Stimulated activated CD8-positive, alpha-beta memory T cell treated with anti-CD3 and anti-CD28 coated beads, Interleukin-7, amount 100 ng/mL, for 48 hours (primary cell): Measurements from ENCODE around the gene LRRC75B.
A peak's percentile ranks its signal among the peaks of the same experiment; 100 is the strongest.
"Not testable (repeated sequence)": the region's sequence is repeated elsewhere in the genome, so short reads cannot be mapped to it uniquely, and the experiment has no call there.

Source experiments
- DNase-seq, 2 donors: peaks; one replicate each; pipeline ENCODE4 v3.0.0-alpha.2; 2020; ENCODE audit warnings: low read depth in 1 of 2; ENCODE audit errors: extremely low read depth in 1 of 2

Gene LRRC75B, protein sequence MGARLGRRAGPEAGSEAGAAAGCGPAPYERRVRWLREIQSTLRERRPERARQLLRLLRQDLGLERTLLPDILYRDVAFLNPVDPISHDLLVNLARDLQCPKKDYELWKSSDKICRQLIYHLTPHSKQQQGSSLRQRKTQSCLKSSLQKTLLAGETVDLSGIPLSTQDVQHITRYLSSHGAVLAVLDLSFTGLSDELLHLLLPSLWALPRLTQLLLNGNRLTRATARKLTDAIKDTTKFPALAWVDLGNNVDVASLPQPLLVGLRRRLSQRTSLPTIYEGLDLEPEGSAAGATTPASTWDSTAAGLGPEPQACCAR

DNA sequence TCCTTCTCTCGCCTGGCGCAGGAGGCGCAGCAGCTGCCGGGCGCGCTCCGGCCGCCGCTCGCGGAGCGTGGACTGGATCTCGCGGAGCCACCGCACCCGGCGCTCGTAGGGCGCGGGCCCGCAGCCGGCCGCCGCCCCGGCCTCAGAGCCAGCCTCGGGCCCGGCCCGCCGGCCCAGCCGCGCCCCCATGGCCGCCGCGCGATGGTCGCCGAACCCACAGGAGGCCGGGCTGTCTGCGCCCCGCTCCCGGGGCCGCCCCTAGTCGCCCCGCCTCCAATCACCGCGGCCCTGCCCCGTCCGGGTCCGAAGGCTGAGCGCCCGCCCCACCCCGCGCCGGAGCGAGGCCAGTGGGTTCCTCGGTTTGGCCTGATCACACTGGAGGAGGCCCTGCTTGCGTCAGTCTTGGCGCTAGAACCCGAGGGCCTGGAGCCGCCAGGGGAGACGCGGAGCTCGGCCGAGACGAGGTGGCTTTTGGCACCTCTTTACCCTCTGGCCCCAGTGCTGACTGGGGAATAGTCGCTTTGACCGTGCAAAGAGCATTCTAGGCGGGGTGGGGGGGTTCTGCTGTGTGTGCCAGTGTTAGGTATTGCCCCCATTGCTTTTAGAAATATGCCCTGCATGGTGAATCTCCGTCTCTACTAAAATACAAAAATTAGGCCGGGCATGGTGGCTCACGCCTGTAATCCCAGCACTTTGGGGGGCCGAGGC, at the start of gene LRRC75B:
TSS of gene LRRC75B (minus strand) at position 223 of the 708 bp plus-strand sequence. CDS start at position 189, 34 bp downstream.
- DNase-seq, result peak in 1 of 2 donors; percentile 37

DNA sequence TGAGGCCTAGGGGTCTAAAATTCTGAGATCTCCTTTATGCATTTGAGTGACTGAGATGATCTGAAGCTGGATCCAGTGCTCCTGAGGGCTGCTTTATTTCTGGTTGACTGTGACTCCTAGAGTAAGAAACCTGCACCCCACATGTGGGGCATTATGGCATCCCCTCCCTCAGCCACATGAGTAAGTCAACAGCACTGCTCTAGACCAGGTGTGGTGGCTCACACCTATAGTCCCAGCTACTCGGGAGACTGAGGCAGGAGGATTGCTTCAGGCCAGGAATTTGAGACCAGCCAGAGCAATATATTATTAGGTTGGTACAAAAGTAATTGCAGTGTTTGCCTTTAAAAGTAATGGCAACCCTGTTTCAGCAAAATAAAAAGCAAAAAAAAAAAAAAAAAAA, 49.4 kb upstream of the LRRC75B start:
- DNase-seq, result not testable (repeated sequence)

DNA sequence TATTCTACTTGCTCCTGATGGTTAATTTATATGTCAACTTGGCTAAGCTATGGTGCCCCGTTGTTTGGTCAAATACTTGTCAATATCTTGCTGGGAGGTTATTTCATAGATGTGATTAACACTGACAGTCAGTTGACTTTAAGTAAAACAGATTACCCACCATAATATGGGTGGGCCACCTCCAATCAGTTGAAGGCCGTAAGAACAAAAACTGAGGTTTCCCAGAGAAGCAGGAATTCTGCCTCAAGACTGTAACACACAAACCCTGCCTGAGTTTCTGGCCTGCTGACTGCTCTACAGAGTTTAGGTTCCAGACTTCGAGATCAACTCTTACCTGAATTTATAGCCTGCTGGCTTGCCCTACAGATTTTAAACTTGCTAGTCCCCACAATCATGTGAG, 43.6 kb upstream of the LRRC75B start:
- DNase-seq, result not testable (repeated sequence)

DNA sequence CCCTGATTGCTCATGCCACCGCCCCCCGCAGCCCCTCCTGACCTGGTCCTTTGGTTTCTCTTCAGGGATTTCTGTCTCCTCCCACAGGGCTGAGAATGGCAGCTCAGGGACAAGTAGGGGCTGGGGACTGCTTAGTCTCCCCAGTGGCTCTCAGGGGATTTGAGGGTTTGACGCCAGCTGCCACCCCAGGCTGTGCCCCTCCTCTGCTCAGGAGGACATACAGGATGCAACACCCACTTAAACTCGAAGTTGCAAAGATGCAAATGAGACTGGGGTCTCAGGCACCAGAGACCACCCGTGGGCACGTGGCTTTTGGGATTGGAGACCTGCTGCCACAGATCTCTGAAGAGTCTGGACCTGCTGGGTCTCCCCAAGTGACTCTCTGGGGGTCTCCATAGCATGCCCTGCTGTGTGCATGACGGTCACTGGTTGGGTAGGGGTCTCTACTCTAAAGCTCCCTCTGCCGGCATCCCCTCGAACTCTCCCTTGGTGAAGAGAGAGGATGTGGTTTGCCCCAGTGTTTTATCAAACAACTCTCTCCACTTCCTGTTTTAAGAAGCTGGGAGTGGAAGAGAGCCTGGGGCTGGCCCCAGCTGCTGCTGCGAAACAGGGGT, 42.0 kb upstream of the LRRC75B start:
- not testable (repeated sequence) for DNase-seq

DNA sequence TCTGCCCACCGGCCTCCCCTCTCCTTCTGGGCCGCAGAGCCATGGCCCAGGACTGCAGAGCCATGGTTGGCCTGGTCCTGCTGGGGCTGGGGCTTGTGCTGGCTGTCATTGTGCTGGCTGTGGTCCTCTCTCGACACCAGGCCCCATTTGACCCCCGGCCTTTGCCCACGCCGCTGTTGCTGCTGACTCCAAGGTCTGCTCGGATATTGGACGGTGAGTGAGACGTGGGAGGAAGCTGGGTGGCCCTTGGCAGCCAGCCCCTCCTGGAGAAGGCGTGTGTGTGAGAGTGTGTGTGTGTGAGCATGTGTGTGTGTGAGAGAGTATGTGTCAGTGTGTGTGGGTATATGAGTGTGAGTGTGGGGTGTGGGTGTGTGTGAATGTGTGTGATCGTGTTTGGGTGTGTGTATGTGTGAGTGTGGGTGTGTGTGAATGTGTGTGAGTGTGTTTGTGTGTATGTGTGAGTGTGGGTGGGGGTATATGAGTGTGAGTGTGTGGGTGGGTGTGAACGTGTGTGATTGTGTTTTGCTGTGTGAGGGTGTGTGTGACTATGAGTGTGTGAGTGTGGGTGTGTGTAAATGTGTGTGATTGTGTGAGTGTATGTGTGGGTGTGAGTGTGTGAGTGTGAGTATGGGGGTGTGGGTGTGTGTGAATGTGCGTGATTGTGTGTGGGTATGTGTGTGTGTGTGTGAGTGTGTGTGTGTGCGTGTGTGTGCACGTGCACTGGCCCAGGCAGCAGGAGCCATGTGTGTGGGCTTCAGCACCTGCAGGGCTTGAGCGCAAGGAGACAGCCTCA, 40.6 kb upstream of the LRRC75B start:
- DNase-seq, result not testable (repeated sequence)

DNA sequence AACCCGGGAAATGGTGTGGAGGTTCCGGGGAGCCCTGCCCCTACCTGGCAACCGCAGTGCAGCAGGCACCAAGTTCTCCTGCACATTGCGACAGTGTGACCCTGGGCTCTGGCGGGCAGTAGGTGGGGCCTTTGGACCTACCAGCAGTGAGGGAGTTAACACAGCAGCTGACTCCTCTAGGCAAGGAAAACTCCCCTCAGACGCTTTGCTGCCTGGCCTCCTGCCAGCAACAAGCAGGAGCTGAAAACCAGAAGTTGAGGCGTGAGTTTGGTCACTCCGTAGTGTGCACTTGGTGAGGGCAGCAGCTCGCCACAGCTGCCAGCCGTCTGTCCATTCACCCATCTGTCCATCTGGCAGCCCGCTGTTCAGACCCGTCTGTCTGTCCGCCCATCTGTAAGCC, 39.8 kb upstream of the LRRC75B start:
- not testable (repeated sequence) for DNase-seq

DNA sequence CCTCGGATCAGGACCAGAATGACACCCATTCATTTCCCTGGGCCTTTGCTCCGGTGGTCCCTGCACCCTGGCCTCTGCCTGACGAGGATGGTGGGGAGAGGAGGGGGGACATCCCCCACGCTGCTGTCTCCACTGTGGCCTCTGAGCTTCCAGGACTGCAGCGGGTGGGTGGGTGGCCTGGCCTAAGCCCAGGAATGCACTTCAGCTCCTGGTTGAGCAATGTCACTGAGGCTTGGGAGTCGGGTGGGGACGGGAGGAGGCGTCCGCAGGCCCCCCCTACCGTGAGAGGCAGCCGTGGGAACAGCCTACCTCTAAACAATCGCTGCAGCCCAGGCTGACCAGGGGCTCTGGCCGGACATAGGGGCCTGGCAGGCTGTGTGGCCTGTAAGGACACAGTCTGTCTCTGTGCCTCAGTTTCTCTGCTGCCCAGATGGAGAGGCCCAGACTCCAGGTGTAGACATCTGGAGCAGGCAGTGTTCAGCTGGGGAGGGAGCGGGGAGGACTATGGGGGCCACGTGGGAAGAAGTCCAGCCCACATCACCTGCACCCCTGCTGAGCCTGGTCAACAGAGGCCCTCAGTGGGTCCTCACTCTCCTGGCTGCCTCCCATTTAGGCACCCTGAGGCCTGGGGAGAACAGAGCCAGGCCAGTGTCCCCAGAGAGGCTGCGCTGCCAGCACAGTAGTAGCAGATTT, 38.7 kb upstream of the LRRC75B start:
- not testable (repeated sequence) for DNase-seq

DNA sequence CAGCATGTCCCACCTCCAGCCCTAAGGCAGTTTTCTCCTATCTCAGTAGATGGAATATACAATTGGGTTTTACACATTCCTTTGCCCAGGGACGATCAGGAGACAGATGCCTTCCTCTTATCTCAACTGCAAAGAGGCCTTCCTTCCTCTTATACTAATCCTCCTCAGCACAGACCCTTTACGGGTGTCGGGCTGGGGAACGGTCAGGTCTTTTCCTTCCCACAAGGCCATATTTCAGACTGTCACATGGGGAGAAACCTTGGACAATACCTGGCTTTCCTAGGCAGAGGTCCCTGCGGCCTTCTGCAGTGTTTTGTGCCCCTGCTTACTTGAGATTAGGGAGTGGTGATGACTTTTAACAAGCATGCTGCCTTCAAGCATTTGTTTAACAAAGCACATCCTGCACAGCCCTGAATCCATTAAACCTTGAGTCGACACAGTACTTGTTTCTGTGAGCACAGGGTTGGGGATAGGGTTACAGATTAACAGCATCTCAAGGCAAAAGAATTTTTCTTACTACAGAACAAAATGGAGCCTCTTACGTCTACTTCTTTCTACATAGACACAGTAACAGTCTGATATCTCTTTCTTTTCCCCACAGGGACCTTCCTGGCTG, 38.0 kb upstream of the LRRC75B start:
- not testable (repeated sequence) for DNase-seq

DNA sequence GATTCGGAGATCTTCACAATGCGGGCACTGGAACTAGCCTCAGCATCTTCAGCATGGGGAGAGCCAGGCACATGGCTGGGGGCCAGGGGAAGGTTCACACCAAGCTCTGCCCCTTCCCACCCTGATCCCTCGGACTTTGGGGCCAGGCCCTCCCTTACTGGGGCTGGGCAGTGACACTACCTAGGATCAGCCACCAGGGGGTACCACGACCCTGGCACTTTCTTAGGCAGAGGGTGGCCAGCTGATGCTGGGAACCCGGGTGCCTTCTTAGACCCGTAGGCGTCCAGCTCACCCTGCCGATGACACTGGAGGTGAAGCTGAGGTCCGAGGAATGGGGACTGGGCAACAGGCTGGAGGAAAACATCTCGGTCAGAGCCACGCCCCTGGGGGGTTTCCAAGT, 36.2 kb upstream of the LRRC75B start:
- DNase-seq, result not testable (repeated sequence)

DNA sequence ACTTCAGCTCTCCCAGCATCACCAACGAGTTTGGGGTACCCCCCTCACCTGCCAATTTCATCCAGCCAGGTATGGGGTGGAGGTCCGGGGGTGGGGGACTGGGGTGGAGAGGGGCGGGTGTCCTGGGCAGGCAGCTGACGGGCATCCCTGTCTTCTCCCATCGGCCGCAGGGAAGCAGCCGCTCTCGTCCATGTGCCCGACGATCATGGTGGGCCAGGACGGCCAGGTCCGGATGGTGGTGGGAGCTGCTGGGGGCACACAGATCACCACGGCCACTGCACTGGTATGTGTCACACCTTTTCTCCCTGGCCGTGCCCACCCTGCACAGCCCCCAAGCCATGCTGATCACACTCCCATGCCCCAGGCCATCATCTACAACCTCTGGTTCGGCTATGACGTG, 35.0 kb upstream of the LRRC75B start:
- DNase-seq, result not testable (repeated sequence)

DNA sequence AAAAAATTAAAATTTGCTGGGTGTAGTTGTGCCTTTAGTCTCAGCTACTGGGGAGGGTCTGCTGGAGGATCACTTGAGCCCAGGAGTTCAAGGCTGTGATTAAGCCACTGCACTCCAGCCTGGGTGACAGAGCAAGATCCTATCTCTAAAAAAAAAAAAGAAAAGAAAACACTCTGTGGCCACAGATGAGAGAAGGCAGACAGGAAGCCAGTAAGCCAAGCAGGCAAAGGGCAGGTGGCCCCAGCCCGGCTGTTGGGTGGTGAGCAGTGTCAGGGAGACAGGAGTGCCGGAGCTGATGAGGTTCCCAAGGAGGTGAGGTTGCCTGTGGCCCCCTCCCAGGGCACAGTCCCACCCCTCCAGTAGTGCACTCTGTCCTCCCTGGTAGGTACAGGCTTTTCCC, 29.7 kb upstream of the LRRC75B start:
- DNase-seq, result not testable (repeated sequence)

DNA sequence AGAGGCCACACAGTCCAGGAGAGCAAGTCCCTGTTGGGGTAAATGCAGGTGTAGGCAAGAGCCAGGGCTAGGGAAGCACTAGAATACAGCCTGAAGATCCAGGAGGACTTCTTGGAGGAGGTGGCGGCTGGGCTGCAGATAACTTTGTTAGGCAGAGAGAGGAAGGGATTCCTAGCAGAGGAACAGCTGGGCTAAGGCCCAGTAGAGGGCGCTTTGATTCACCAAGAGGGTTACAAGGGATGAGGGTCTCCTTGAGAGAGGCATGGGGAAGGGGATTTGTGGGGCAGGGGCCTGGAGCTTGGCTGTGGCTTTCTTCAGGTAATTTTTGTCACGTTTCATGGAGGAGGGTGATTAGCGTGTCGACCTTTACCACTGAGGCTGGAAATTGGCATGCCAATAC, 28.4 kb upstream of the LRRC75B start:
- not testable (repeated sequence) for DNase-seq

DNA sequence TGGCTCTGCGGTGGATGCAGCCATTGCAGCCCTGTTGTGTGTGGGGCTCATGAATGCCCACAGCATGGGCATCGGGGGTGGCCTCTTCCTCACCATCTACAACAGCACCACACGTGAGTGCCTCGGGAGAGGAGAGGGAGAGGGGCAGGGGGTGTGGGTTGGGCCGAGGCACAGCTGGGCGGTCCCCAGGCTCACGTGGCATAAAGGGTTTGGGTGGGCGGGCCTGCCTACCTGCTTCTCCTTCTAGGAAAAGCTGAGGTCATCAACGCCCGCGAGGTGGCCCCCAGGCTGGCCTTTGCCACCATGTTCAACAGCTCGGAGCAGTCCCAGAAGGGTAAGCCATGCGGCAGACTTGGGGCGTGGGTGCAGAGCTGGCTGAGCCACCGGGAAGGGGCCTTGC, 21.9 kb upstream of the LRRC75B start:
- not testable (repeated sequence) for DNase-seq

DNA sequence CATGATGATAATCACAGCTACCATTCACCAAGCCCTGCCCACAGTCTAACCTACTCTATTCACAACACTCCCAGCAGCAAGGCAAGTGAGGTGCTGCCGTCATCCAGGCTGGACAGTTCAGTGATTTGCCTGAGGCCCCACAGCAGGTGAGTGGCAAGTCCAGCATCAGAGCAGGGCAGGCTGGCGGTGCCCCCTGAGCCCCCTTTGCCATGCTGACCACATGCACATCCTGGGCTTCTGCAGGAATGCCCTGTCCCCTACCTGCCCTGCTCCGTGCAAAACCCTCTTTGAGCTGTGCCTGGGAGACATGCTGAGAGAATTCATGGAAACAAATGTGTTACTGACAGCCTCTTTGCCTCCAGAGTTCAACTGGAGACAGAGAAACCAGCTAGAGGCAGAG, 17.0 kb upstream of the LRRC75B start:
- not testable (repeated sequence) for DNase-seq

DNA sequence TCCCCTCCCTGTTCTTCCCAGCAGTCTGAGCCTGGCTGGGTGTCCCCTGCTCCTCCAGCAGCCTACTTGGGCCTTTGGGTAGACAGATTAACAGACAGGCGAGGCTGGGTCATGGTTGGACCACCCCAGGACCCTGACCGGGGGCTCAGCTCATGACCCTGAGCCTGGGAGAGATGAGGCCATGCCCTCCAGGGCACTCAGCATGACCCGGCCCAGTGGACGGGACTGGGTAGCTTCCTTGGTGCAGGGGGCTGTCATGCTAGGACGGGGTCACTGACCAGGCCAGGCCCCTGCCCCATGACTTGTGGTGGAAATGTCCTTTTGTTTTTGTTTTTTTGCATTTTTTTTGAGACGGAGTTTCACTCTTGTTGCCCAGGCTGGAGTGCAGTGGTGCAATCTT, 15.5 kb upstream of the LRRC75B start:
- not testable (repeated sequence) for DNase-seq

DNA sequence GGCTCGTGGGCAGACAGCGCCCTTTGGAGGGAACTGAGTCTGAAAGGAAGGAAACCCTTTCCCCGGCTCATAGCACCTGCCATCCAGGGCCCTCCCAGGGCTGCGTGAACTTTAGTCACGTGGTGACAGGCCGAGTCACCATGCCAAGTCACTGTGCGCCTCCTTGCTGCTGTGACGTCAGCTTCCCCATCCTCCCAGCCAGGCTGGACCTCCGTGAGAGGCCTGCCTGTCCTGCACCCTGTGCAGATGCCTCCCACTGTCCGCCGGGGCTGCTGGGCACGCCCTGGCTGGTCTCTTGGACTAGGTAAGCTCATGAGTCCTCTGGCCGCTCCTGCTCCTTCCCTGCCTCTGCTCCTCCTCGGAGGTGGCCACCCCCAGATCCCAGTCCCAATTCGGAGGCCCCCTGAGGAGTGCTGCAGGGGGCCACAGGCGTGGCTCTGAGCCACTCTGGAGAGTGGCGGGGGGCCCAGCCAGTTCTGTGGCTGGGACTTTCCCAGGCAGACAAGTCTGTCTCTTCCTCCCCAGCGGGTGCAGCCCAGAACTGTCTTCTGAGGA, 14.6 kb upstream of the LRRC75B start:
- peak; percentile 37 to 52 for DNase-seq

DNA sequence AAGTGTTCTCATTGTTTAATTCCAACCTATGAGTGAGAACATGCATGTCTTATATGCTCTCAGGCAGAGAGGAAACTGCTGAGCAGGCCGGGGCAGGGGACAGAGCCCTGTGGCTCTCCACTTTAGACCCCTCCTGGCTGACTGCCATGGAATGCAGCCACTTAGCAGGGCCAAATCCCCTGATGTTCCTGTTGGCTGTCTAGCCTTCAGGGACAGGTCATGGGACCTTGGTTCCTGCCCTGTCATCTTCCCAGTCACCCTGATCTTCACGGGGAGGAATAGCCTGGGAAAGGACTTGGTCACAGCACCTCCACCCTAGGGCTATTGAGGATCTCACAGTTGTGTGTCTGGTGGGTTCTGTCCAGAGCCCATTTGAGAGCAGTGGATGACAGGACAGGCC, 13.5 kb upstream of the LRRC75B start:
- DNase-seq, result not testable (repeated sequence)

DNA sequence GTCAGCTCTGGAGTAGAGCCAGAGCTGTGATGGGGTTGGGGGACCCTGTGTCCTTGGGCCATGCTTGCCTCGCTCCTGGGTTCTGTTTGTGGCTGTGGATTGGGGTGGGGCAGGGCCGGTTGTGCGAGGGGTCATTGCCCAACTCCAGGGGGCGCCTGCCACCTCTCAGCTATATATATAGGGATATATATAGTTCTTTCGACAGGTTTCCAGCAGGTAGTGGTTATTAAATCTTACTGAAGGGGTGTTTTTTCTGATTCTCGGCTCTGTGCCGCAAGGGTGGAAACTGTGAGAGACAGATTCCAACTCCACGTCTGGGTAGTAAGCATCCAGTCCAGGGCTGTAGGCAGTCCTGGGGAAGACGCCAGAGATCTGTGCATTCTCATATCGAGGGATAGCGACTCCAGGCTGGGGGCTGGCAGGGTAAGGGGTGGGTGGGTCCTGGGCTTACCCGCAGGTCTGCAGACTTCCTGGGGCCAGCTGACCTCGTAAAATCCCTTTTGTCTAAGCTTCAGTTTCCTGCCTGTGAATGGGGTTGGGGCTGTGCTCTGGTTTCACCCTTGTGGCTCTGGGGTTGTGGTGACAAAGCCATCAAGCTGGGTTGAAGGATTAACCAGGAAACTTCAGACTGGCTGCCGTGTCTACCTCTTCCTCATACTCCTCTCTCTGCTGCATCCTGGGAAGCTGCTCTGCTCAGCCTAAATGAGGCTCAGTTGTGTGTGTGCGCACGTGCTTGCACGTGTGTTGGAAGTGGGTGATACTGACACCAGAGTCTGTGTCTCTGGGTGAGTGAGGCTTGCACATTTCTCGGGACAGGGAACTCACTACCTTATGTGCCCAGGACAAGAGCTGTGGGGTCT, 11.1 kb upstream of the LRRC75B start:
- DNase-seq, result not testable (repeated sequence)
